AG10803 (cell line): ENCODE measurements around the gene NATD1.
A peak's percentile ranks its signal among the peaks of the same experiment; 100 is the strongest.

Experiments used
- DNase-seq: peaks from one replicate; pipeline ENCODE4 v3.0.0; 2010; ENCODE audit warnings: low read depth
- H3K4me3 ChIP-seq: 2 replicates; pipeline ENCODE4 v1.5.1; 2011; ENCODE audit warnings: mild to moderate bottlenecking, low read length, control low read depth
- CTCF ChIP-seq: conservative IDR thresholded peaks from 2 replicates; pipeline ENCODE4 v1.5.1; 2011; ENCODE audit warnings: mild to moderate bottlenecking, low read length, control low read depth, inconsistent platforms

NATD1 gene

GRCh38 chr17:21272881-21273792 is 19.9 kb upstream of the NATD1 start:
- no peak for DNase-seq
- TF ChIP-seq CTCF = no peak
- H3K4me3 ChIP-seq = no peak overlapping the region

GRCh38 chr17:21272250-21272649 is 19.0 kb upstream of the NATD1 start:
- no peak overlapping the region for H3K4me3 ChIP-seq
- DNase-seq = no peak

GRCh38 chr17:21271454-21272183 is 18.4 kb upstream of the NATD1 start:
- DNase-seq = no peak
- TF ChIP-seq CTCF = no peak
- H3K4me3 ChIP-seq = no peak overlapping the region

More at GRCh38 chr17:21272250-21272649, 19.0 kb upstream of the NATD1 start:
- no peak for TF ChIP-seq CTCF

GRCh38 chr17:21269394-21269793 is 16.2 kb upstream of the NATD1 start:
- no peak overlapping the region for H3K4me3 ChIP-seq
- no peak for TF ChIP-seq CTCF
- no peak for DNase-seq

- no peak overlapping the region for H3K4me3 ChIP-seq
- no peak for DNase-seq
- no peak for TF ChIP-seq CTCF
These were observed 15.5 kb upstream of the NATD1 start for GRCh38 chr17:21268596-21269188.

- TF ChIP-seq CTCF = no peak
- no peak overlapping the region for H3K4me3 ChIP-seq
- peak; percentile 81 for DNase-seq
These were observed 10.2 kb upstream of the NATD1 start for GRCh38 chr17:21263376-21263775.
